Activated T-helper 2 cell treated with anti-CD3 and anti-CD28 coated beads, Interferon-gamma antibody, Interleukin-2, Interleukin-4, amounts not matched to agents 10 μg/mL and 5 μg/mL and 100 μg/mL, durations not matched to agents 14 hours and 24 hours and 36 hours (primary cell): ENCODE measurements around the gene PGA3. TPM values are rescaled to one million over a fixed set of nuclear protein-coding genes. Genes with fewer than 3 reads are reported as not detected.
"Not testable (repeated sequence)": the region's sequence is repeated elsewhere in the genome, so short reads cannot be mapped to it uniquely, and the experiment has no call there.

Source experiments
- DNase-seq: peaks from one replicate; pipeline ENCODE4 v3.0.0; 2021; ENCODE audit warnings: low spot score
- H3K27ac Mint-ChIP-seq: one replicate; pipeline ENCODE4 v1.8.0; 2021; ENCODE audit warnings: mixed read lengths
- H3K27me3 Mint-ChIP-seq: one replicate; pipeline ENCODE4 v1.8.0; 2021; ENCODE audit warnings: low read depth, mixed read lengths
- H3K36me3 Mint-ChIP-seq: one replicate; pipeline ENCODE4 v1.8.0; 2021; ENCODE audit warnings: low read depth, mixed read lengths
- H3K4me1 Mint-ChIP-seq: one replicate; pipeline ENCODE4 v1.8.0; 2021; ENCODE audit warnings: low read depth, mixed read lengths
- H3K4me3 Mint-ChIP-seq: one replicate; pipeline ENCODE4 v1.8.0; 2021; ENCODE audit warnings: low read depth, mild to moderate bottlenecking, moderate library complexity, mixed read lengths
- H3K9me3 Mint-ChIP-seq: one replicate; pipeline ENCODE4 v1.8.0; 2021; ENCODE audit warnings: mixed read lengths
- intact Hi-C: fragments of 100-400 bp; cut with micrococcal nuclease; formaldehyde crosslinking; loops from one replicate; pipeline ENCODE4 v1.15.1; 2023
- total RNA-seq: library from RNA; stranded (reverse); gene quantifications from 2 replicates; pipeline ENCODE4 v1.2.3, GENCODE V29; 2022

Gene PGA3
- total RNA-seq, 1 donor from 2014 or later, result not detected

DNA sequence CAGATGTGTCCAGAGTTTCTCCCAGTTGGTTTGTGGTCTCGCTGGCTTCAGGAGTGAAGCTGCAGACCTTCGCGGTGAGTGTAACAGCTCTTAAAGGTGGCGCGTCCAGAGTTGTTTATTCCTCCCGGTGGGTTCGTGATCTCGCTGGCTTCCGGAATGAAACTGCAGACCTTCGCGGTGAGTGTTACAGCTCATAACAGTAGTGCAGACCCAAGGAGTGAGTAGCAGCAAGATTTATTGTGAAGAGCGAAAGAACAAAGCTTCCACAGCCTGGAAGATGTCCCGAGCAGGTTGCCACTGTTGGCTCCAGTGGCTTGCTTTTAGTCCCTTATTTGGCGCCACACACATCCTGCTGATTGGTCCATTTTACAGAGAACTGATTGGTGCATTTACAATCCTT is 1.8 kb upstream of the PGA3 start:
- DNase-seq, result no peak
- Mint-ChIP-seq H3K4me1 (no peaks in the 10 kb centered on the region), H3K27me3 (peaks cover 12% of the 10 kb centered on the region), H3K27ac (no peak overlapping the region), H3K4me3 (no peak overlapping the region), H3K9me3 (no peaks in the 10 kb centered on the region), H3K36me3 (no peaks in the 10 kb centered on the region)
- intact Hi-C loops, result no loop called here

DNA sequence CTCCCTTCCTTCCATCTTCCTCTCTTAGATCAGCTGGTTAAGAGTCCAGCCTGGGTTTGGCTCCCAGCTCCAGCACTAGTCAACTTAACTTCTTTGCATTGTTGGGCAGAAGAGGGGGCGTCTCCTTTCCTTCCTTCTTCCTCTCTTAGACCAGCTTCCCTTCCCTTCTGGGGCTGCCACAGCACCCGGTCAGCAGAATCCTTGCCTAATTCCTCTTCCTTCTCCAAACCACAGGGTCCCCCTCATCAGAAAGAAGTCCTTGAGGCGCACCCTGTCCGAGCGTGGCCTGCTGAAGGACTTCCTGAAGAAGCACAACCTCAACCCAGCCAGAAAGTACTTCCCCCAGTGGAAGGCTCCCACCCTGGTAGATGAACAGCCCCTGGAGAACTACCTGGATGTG is 558 bp downstream of the PGA3 start:
- H3K27ac Mint-ChIP-seq, H3K9me3 Mint-ChIP-seq, H3K4me3 Mint-ChIP-seq, intact Hi-C loops, H3K36me3 Mint-ChIP-seq, DNase-seq, H3K4me1 Mint-ChIP-seq: not testable (repeated sequence)
- H3K27me3 Mint-ChIP-seq, result peaks cover 12% of the 10 kb centered on the region

DNA sequence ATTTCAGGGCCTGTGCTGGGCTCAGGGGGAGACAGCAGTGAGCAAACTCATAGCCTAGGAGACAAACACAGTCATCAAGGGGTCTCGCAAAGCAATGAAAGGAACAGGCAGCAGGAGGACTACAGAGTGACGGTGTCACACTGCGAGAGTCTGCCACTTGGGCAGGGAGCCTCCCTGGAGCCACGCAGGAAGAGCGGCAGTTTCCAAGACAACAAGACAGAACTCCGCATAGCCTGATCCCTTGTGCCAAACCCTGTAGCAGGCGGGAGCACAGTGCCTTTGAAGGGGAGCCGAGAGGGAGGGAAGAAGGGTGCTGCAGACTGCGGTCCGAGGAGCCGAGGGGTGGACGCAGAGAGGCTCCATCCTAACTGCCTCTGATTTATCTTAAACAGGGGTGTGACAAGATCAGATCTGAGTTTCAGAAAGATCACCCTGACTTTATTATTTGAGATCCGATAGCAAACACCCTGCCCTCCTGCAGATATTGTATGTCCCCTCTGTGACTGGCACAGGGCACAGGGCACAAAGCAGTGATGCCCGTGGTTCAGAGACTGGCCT is 1.3 kb downstream of the PGA3 start:
- H3K4me1 Mint-ChIP-seq, intact Hi-C loops, H3K27ac Mint-ChIP-seq, H3K4me3 Mint-ChIP-seq, DNase-seq, H3K36me3 Mint-ChIP-seq, H3K9me3 Mint-ChIP-seq: not testable (repeated sequence)
- H3K27me3 Mint-ChIP-seq, result peaks cover 12% of the 10 kb centered on the region

DNA sequence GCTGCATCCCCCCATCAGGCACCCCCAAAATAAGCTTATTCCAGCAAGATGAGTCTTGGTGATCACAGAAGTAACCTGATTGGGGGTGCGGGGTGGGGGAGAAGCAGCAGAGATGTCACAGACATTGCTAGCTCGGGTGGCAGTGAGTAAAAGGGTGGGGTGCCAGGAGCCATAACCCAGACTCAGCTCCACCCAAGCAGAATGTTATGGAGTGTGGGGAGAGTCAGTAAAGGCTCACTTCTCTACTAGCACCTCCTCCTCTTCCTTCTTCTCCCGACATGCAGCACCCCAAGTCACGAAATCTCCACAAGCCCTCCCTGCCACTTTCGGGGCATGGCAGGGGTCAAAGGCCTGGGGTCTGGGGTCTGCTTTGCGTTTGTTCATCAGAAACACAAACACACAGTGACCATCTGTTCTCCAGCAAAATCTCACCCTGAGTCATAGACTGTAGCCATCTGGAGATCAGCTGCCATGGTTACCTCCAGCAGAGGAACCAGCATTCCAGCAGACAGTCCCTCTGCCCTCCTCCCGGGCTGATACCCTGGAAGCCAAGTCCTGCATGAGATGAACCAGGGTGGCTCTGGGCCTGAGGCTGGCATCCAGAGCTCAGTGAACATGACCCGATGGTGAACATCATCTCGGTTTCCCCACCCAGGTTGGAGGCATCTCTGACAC is 4.5 kb downstream of the PGA3 start:
- H3K9me3 Mint-ChIP-seq, H3K27ac Mint-ChIP-seq, DNase-seq, H3K4me1 Mint-ChIP-seq, H3K4me3 Mint-ChIP-seq, H3K36me3 Mint-ChIP-seq, H3K27me3 Mint-ChIP-seq, intact Hi-C loops: not testable (repeated sequence)

DNA sequence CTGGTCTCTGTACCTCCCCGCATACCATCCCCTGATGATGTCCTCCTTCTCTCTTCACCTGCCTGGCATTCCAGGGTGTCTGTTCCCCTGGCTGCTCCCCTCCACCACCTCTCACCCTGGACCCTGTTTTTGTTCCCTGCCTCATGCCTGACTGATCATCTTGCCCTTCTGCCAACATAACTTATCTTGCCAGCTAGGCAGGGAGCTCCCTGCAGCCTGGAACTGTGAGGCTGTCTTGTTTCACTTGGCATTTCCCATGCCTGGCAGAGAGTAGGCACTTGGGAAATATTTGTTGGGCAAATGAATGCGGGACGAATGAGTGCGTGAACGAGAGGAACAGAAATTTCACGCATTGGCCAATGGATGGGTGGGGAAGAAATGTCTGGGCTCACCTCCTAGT is 7.3 kb downstream of the PGA3 start:
- intact Hi-C loops, H3K36me3 Mint-ChIP-seq, H3K27ac Mint-ChIP-seq, H3K27me3 Mint-ChIP-seq, H3K4me1 Mint-ChIP-seq, H3K4me3 Mint-ChIP-seq, DNase-seq, H3K9me3 Mint-ChIP-seq: not testable (repeated sequence)

DNA sequence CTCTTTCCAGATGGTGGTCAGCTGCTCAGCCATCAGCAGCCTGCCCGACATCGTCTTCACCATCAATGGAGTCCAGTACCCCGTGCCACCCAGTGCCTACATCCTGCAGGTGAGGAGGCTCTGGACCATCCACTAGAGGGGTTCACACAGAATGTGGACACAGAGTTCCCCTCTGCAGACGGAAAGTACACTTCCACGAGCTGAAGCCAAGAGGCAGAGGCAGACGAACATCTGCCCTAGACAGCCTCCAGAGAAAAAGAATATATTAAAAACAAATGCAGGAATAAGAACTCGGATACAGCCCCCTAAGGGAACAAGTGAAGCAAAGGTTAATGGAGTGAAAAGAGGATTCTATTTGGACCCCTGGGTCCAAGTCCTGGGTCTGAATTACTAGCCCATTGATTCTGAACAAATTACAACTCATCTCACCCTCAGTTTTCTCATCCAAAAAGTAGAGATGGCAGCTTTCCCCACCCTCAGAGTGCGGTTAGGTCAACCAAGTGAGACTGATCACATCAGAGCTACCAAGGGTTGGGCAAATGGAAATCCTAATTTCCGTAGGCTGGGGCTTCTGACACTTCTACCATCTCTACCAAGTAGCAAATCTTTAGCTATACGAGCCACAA is 8.1 kb downstream of the PGA3 start:
- H3K36me3 Mint-ChIP-seq, DNase-seq, intact Hi-C loops, H3K27me3 Mint-ChIP-seq, H3K4me3 Mint-ChIP-seq, H3K4me1 Mint-ChIP-seq, H3K27ac Mint-ChIP-seq, H3K9me3 Mint-ChIP-seq: not testable (repeated sequence)

DNA sequence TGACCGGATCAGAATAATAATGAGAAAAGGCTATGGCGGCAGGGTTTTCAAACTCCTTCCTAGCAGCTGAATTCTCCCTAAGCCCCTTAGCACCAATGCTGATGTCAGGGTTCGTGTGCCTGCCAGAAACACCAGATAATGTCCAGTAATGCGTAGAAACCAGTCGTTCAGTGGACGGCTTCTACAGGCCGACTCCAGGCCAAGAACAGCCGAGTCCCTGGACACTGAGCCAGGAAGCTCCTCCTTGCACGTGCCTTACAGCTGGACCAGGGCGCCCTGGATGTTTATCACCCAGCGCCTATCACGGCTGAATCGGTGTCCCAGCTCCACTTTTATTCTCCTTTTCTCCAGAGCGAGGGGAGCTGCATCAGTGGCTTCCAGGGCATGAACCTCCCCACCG is 8.9 kb downstream of the PGA3 start:
- H3K9me3 Mint-ChIP-seq, H3K4me3 Mint-ChIP-seq, intact Hi-C loops, H3K27ac Mint-ChIP-seq, H3K4me1 Mint-ChIP-seq, DNase-seq, H3K36me3 Mint-ChIP-seq, H3K27me3 Mint-ChIP-seq: not testable (repeated sequence)

DNA sequence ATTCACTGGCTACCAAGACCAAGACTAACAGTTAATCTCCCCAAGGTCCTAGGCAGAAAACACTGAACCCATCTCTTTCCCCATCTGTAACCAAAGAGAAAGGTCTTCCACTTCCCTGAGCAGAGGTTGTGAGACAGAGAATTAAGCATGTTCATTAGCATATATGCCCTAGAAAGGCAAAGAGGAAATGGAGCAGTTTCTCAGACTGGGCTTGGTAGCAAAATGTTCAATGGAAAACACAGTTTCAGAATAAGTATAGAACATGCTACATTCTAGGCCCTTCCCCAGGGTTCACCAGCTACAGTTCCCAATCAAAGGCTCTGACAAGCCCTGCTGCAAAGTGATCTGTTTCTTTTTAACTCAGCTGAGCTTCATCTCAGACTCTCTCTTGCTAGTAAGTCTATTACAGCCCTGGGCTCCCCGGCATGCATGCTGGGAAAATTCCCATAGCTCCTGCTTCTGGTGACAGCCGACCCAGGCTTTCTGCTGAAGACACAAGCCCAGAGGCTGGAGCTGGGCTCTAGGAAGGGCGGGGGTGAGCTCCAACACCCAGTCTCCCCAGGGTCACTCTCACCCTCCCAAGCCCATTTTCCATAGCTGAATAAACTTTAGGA is 10.5 kb downstream of the PGA3 start:
- H3K27me3 Mint-ChIP-seq, H3K36me3 Mint-ChIP-seq, intact Hi-C loops, H3K9me3 Mint-ChIP-seq, H3K27ac Mint-ChIP-seq, H3K4me1 Mint-ChIP-seq, DNase-seq, H3K4me3 Mint-ChIP-seq: not testable (repeated sequence)

DNA sequence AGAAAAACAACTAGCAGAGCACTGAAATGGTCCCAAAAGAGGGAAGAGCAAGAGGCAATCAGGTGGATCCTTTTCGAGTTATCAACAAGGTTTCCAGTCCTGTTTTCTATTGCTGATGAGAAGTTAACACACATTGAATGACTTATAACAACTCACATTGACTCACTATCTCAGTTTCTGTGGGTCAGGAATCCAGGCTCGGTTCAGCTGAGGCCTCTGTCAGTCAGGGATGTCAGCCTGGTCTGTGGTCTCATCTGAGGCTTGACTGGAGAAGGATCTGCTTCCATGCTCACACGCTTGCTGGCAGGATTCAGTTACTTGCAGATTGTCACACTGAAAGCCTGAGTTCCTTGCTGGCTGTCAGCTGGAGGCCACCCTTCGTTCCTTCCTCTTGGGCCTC is 15.0 kb downstream of the PGA3 start:
- H3K27me3 Mint-ChIP-seq, H3K4me1 Mint-ChIP-seq, intact Hi-C loops, DNase-seq, H3K27ac Mint-ChIP-seq, H3K9me3 Mint-ChIP-seq, H3K36me3 Mint-ChIP-seq, H3K4me3 Mint-ChIP-seq: not testable (repeated sequence)

DNA sequence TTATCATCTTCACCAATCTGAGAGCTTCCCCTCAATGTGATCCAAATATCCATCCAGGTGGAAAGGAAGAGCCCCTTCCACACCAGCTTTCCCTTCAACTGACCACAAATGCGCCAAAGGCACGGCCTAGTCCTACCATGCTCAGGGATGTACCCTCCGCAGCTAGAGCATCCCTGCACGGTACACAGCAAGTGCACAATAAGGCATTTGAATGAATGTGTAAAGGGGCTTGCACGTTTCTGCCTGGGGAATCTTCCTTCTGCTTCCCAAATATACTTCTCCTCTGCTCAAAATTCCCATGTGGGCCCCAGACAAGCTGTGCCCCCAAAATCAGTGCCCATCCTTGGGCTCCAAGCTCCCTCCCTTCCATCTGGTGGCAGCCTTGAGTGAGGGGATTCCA is 15.7 kb downstream of the PGA3 start:
- intact Hi-C loops, H3K27me3 Mint-ChIP-seq, DNase-seq: not testable (repeated sequence)

DNA sequence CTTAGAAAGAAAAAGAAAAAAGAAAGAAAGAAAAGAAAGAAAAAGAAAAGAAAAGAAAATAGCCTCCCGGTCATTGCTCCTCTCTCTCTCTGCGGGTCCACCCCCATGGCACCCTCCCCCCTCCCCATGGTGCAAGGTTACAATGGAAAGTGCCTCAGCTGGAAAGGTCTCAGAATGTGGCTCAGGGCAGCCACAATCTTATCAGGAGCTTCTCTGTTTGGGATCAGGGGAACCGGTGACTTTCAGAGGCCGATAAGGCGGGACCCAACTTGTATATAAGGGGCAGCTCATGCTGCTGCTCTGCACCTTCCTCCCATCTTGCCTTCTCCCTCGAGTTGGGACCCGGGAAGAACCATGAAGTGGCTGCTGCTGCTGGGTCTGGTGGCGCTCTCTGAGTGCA is 18.7 kb downstream of the PGA3 start, which contains the start of gene PGA4:
Gene PGA4, plus strand, starts transcription at position 301 of the 400 bp plus-strand sequence. Its CDS starts 54 bp downstream, at position 355.
- H3K36me3 Mint-ChIP-seq, H3K27me3 Mint-ChIP-seq, H3K9me3 Mint-ChIP-seq, H3K4me3 Mint-ChIP-seq, DNase-seq, H3K27ac Mint-ChIP-seq, intact Hi-C loops, H3K4me1 Mint-ChIP-seq: not testable (repeated sequence)

More for the DNA sequence above, 15.7 kb downstream of the PGA3 start:
- H3K4me1 Mint-ChIP-seq, H3K4me3 Mint-ChIP-seq, H3K9me3 Mint-ChIP-seq, H3K36me3 Mint-ChIP-seq, H3K27ac Mint-ChIP-seq: not testable (repeated sequence)

DNA sequence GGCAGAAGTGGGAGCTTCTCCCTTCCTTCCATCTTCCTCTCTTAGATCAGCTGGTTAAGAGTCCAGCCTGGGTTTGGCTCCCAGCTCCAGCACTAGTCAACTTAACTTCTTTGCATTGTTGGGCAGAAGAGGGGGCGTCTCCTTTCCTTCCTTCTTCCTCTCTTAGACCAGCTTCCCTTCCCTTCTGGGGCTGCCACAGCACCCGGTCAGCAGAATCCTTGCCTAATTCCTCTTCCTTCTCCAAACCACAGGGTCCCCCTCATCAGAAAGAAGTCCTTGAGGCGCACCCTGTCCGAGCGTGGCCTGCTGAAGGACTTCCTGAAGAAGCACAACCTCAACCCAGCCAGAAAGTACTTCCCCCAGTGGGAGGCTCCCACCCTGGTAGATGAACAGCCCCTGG is 19.4 kb downstream of the PGA3 start:
- intact Hi-C loops, H3K36me3 Mint-ChIP-seq, H3K27me3 Mint-ChIP-seq, H3K4me3 Mint-ChIP-seq, H3K9me3 Mint-ChIP-seq, H3K4me1 Mint-ChIP-seq, DNase-seq, H3K27ac Mint-ChIP-seq: not testable (repeated sequence)

DNA sequence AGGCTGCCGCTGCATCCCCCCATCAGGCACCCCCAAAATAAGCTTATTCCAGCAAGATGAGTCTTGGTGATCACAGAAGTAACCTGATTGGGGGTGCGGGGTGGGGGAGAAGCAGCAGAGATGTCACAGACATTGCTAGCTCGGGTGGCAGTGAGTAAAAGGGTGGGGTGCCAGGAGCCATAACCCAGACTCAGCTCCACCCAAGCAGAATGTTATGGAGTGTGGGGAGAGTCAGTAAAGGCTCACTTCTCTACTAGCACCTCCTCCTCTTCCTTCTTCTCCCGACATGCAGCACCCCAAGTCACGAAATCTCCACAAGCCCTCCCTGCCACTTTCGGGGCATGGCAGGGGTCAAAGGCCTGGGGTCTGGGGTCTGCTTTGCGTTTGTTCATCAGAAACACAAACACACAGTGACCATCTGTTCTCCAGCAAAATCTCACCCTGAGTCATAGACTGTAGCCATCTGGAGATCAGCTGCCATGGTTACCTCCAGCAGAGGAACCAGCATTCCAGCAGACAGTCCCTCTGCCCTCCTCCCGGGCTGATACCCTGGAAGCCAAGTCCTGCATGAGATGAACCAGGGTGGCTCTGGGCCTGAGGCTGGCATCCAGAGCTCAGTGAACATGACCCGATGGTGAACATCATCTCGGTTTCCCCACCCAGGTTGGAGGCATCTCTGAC is 23.3 kb downstream of the PGA3 start:
- not testable (repeated sequence) for H3K4me3 Mint-ChIP-seq

More for the DNA sequence above, 23.3 kb downstream of the PGA3 start:
- H3K9me3 Mint-ChIP-seq, H3K36me3 Mint-ChIP-seq, H3K27me3 Mint-ChIP-seq, intact Hi-C loops, H3K27ac Mint-ChIP-seq, DNase-seq, H3K4me1 Mint-ChIP-seq: not testable (repeated sequence)
